Natural killer cell (primary cell): Measurements from ENCODE around the gene MSI2. TPM values are rescaled to one million over a fixed set of nuclear protein-coding genes. Genes with fewer than 3 reads are reported as not detected.

Experiments used
- ATAC-seq, 3 donors: fragments of 150-1000 bp in 2 of 3; fragments of 200-7000 bp in 1 of 3; cut with Tn5 transposase; 1 replicate in 1 of 3; 2 replicates in 2 of 3; pipeline ENCODE4 v1.10.0; 2021; ENCODE audit warnings: mild to moderate bottlenecking in 2 of 3, moderate library complexity in 2 of 3
- DNase-seq, 2 donors: peaks; one replicate each; pipeline versions ENCODE4 v3.0.0 to v3.0.0-alpha.2; 2013 to 2021; ENCODE audit warnings: mixed read lengths in 1 of 2
- H3K27ac ChIP-seq: one replicate; pipeline ENCODE4 v1.5.1; 2013; ENCODE audit warnings: mild to moderate bottlenecking, low read length
- H3K27me3 ChIP-seq: one replicate; pipeline ENCODE4 v1.6.1; 2013; ENCODE audit warnings: low read length; ENCODE audit not compliant: control insufficient read depth, insufficient read depth
- H3K36me3 ChIP-seq: one replicate; pipeline ENCODE4 v1.6.1; 2013; ENCODE audit warnings: low read length; ENCODE audit not compliant: control insufficient read depth, insufficient read depth
- H3K4me1 ChIP-seq: one replicate; pipeline ENCODE4 v1.6.1; 2013; ENCODE audit warnings: low read length; ENCODE audit not compliant: control insufficient read depth, insufficient read depth
- H3K4me3 ChIP-seq: one replicate; pipeline ENCODE4 v1.5.1; 2013; ENCODE audit warnings: low read length
- H3K9me3 ChIP-seq: one replicate; pipeline ENCODE4 v1.6.1; 2013; ENCODE audit warnings: low read length; ENCODE audit not compliant: control insufficient read depth, insufficient read depth
- H3K27ac Mint-ChIP-seq, 2 donors: one replicate each; pipeline ENCODE4 v1.8.0; 2022; ENCODE audit warnings: mild to moderate bottlenecking in 2 of 2, mixed read lengths in 2 of 2, moderate library complexity in 1 of 2
- H3K27me3 Mint-ChIP-seq, 2 donors: one replicate each; pipeline ENCODE4 v1.8.0; 2022; ENCODE audit warnings: low read depth in 2 of 2, mixed read lengths in 2 of 2
- H3K36me3 Mint-ChIP-seq: one replicate; pipeline ENCODE4 v1.8.0; 2022; ENCODE audit warnings: mixed read lengths
- H3K4me1 Mint-ChIP-seq, 2 donors: one replicate each; pipeline ENCODE4 v1.8.0; 2022; ENCODE audit warnings: mixed read lengths in 2 of 2
- H3K4me3 Mint-ChIP-seq: one replicate; pipeline ENCODE4 v1.8.0; 2022; ENCODE audit warnings: mild to moderate bottlenecking, moderate library complexity, mixed read lengths
- H3K9me3 Mint-ChIP-seq, 2 donors: one replicate each; pipeline ENCODE4 v1.8.0; 2022; ENCODE audit warnings: mixed read lengths in 2 of 2
- CTCF ChIP-seq: fragments of 200-600 bp; IDR thresholded peaks from one replicate; pipeline ENCODE4 v1.8.0; 2022; ENCODE audit warnings: antibody characterized with exemption
- WGBS: methylation state at CpG from one replicate; pipeline ENCODE4 v1.1.7; 2013; ENCODE audit warnings: missing lambda C conversion rate; ENCODE audit not compliant: insufficient coverage; 5-methylcytosine and 5-hydroxymethylcytosine counted together
- intact Hi-C: fragments of 100-400 bp; cut with micrococcal nuclease; formaldehyde crosslinking; loops from one replicate; pipeline ENCODE4 v1.14.2; 2022
- total RNA-seq, 4 donors: library from RNA; stranded (reverse); fragments of 120-200 nt in 1 of 4; gene quantifications; one replicate each; pipeline versions ENCODE4 v1.2.3 to v1.2.4, GENCODE V29; 2013 to 2022

MSI2 gene
- total RNA-seq, 3 donors from 2014 or later (not counting 1 experiment from before 2014, with no cell fraction given): 95.5 to 145 (median 96.8) TPM

GRCh38 chr17:57587193-57587969, 331.1 kb downstream of the MSI2 start:
- intact Hi-C loops: no loop called here
- Histone ChIP-seq H3K4me1 (no peaks in the 10 kb centered on the region), H3K4me3 (no peak overlapping the region), H3K9me3 (no peaks in the 10 kb centered on the region), H3K27ac (no peak overlapping the region), H3K27me3 (no peaks in the 10 kb centered on the region), H3K36me3 (no peaks in the 10 kb centered on the region)
- DNase-seq: no peak
- 96% methylated on average over 15 of the region's 16 CpGs for WGBS
- Mint-ChIP-seq H3K36me3 (no peaks in the 10 kb centered on the region), H3K9me3 (no peaks in the 10 kb centered on the region), H3K27ac (no peak overlapping the region), H3K4me1 (no peaks in the 10 kb centered on the region), H3K4me3 (no peak overlapping the region), H3K27me3 (no peaks in the 10 kb centered on the region)
- no peak for TF ChIP-seq CTCF
- ATAC-seq: no peak

GRCh38 chr17:57588086-57588485, 331.8 kb downstream of the MSI2 start:
- DNase-seq: no peak
- intact Hi-C loops: no loop called here
- Histone ChIP-seq H3K36me3 (no peaks in the 10 kb centered on the region), H3K27me3 (no peaks in the 10 kb centered on the region), H3K27ac (no peak overlapping the region), H3K4me1 (no peaks in the 10 kb centered on the region), H3K9me3 (no peaks in the 10 kb centered on the region), H3K4me3 (no peak overlapping the region)
- TF ChIP-seq CTCF: no peak
- no peaks in the 10 kb centered on the region for H3K27me3 Mint-ChIP-seq
- WGBS: 97% methylated on average over 5 of the region's 5 CpGs
- H3K4me1 Mint-ChIP-seq: no peaks in the 10 kb centered on the region
- no peak for ATAC-seq
- no peaks in the 10 kb centered on the region for H3K9me3 Mint-ChIP-seq
- H3K36me3 Mint-ChIP-seq: no peaks in the 10 kb centered on the region
- no peak overlapping the region for H3K27ac Mint-ChIP-seq
- no peak overlapping the region for H3K4me3 Mint-ChIP-seq

GRCh38 chr17:57589151-57590034, 333.1 kb downstream of the MSI2 start:
- no peak for TF ChIP-seq CTCF
- H3K27ac ChIP-seq: no peak overlapping the region
- intact Hi-C loops: no loop called here
- H3K4me1 Mint-ChIP-seq: peaks cover 0 to 5% of the 10 kb centered on the region in 2 donors
- no peak overlapping the region for H3K27ac Mint-ChIP-seq
- H3K27me3 Mint-ChIP-seq: no peaks in the 10 kb centered on the region
- ATAC-seq (no peak), DNase-seq (no peak)
- H3K9me3 Mint-ChIP-seq: no peaks in the 10 kb centered on the region
- H3K4me3 Mint-ChIP-seq: no peak overlapping the region
- 97% methylated on average over 14 of the region's 15 CpGs for WGBS
- H3K4me1 ChIP-seq: no peaks in the 10 kb centered on the region
- H3K4me3 ChIP-seq: no peak overlapping the region
- no peaks in the 10 kb centered on the region for H3K27me3 ChIP-seq
- no peaks in the 10 kb centered on the region for H3K9me3 ChIP-seq
- H3K36me3 Mint-ChIP-seq: no peaks in the 10 kb centered on the region
- H3K36me3 ChIP-seq: no peaks in the 10 kb centered on the region
